GM18517 (cell line): ENCODE data around the gene CD164.
"Not testable (repeated sequence)": the region's sequence is repeated elsewhere in the genome, so short reads cannot be mapped to it uniquely, and the experiment has no call there.

Experiments
- ATAC-seq: cut with Tn5 transposase; IDR thresholded peaks from one replicate; pipeline ENCODE4 v1.9.1; 2021; ENCODE audit warnings: mild to moderate bottlenecking, moderate library complexity; ENCODE audit not compliant: unreplicated experiment

CD164 gene

DNA sequence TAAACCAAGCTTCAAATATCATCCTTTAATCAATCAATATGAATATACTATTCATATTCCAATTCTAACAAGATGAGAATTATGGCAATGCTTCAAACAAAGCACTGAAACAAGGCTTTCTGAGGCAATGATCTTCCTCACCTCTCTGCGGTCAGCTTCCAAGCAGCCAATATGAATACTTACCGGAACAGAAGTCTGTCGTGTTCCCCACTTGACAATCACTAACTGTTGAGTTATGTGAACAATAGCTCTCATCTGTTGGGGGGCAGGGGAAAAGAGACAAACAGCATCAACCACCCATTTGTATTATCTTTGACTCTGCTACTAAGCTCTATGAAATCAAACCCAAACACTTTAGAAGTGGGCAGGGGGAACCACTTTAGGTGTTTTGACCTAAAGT, 4.5 kb downstream of the CD164 start:
- ATAC-seq: no peak

- ATAC-seq: no peak
Measured at GRCh38 chr6:109374326-109374892, 7.9 kb downstream of the CD164 start.

DNA sequence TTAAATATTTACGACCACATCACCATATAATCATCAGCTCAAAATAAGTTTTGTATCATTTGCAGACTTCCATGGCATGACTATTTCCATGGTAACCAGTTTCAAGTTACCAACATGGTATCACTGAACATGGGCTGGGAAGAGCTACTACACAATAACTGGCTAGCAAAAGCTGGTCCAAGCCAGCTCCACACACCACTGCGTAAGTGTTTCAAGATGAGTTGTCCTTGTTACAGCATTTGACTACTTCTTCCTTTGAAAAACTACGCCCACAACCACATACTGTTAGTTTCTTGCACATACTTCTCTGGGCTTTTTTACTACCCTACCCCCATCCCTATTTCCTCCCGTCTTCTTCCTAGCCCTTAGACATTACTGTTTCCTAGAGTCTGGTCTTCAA, 8.5 kb downstream of the CD164 start:
- ATAC-seq: peak; percentile 93

- no peak for ATAC-seq
Measured at GRCh38 chr6:109373331-109373730, 8.9 kb downstream of the CD164 start.

- ATAC-seq: no peak
Measured at GRCh38 chr6:109372130-109372529, 10.1 kb downstream of the CD164 start.

DNA sequence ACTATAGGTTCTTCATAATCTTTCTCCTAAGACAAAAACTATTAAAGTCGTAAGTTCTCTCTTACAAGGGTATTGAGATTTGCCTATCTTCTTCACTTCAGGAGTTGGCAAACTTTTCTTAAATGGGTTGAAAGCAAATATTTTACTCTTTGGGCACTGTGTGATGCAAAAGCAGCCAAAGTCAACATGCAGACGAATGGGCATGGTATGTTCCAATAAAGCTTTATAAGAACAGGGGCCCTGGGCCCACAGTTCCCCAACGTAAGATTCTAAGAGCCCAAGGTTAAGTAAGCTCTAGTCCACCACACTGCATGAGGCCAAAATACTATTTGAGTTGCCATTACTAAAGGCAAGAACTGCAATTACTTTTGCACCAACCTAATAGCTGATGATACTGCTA, 11.5 kb downstream of the CD164 start:
- no peak for ATAC-seq

GRCh38 chr6:109370336-109370735, 11.9 kb downstream of the CD164 start:
- ATAC-seq: no peak

GRCh38 chr6:109369728-109370127, 12.5 kb downstream of the CD164 start:
- no peak for ATAC-seq

DNA sequence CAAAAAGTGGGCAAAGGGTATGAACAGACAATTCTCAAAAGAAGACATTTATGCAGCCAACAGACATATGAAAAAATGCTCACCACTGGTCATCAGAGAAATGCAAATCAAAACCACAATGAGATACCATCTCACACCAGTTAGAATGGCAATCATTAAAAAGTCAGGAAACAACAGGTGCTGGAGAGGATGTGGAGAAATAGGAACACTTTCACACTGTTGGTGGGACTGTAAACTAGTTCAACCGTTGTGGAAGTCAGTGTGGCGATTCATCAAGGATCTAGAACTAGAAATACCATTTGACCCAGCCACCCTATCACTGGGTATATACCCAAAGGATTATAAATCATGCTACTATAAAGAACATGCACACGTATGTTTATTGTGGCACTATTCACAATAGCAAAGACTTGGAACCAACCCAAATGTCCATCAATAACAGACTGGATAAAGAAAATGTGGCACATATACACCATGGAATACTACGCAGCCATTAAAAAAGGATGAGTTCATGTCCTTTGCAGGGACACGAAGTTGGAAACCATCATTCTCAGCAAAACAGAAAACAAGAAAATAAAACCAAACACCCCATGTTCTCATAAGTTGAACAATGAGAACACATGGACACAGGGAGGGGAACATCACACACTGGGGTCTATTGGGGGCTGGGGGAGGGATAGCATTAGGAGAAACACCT, 17.7 kb downstream of the CD164 start:
- not testable (repeated sequence) for ATAC-seq

- ATAC-seq: no peak
Measured at GRCh38 chr6:109363753-109364152, 18.5 kb downstream of the CD164 start.

GRCh38 chr6:109362102-109362884, 20.0 kb downstream of the CD164 start:
- no peak for ATAC-seq

GRCh38 chr6:109360791-109361190, 21.5 kb downstream of the CD164 start:
- ATAC-seq: no peak

DNA sequence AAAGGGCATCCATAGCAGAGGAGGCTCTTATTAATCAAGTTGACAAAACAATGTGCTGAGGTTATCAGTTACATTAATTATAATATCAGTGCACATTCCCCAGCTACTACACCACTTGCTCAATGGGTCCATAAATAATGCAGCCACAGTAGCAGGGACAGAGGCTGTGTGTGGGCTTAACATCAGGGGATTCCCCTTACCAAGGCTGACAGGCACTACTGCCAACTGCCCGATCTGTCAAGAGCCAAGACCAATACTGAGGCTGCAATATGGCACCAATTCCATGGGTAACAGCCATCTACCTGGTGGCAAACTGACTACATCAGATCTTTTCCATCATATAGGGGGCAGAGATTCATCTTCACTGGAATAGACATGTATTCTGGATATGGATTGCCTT, 22.0 kb downstream of the CD164 start:
- no peak for ATAC-seq

DNA sequence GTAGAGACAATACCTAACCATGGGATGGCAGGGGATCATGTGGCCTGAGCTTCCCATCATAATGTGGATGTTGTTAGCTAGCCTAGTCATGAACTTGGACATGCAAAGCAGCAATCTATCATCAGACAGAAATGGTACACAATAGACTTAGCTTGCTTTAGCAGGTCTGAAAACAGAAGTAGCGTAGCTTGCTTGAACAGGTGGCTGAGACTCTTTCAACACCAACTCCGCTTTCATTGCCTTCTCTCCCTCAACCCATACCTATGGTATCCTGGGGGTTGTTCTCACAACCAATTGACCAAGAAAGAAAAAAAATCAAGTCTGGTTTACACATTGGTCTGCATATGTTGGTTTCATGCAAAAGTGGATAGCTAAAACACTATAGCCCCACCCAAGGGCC, 23.0 kb downstream of the CD164 start:
- ATAC-seq: no peak

GRCh38 chr6:109358204-109358603, 24.1 kb downstream of the CD164 start:
- no peak for ATAC-seq

- ATAC-seq: no peak
Measured at GRCh38 chr6:109356237-109356636, 26.0 kb downstream of the CD164 start.

- ATAC-seq: no peak
Measured at GRCh38 chr6:109351231-109352130, 30.8 kb downstream of the CD164 start.

DNA sequence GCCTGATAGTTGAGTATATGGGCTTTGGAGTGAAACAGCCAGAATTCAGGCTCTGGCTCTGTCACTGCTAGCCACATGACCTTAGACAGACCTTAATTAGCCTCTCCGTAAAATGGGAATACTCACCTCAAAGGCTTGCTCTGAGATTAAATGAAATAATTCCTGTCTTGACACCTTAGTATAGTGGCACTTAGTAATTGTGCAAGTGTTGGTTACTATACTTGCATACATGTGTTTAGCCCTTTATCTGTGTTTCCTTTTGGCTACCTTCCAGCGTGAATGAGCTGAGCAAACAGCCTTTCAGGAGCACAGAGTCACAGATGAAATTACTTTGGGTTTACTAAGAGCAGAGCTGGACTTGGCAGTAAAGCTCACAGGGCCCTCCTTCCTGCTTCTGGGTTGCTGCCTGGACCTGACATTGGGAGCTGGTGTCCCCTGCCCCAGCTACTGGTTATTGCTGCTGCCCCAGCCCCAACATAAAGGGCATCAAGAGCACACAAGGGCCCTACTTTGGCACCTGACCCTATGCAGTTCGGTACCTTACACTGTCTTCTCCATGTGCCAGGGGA, 32.8 kb downstream of the CD164 start:
- no peak for ATAC-seq

DNA sequence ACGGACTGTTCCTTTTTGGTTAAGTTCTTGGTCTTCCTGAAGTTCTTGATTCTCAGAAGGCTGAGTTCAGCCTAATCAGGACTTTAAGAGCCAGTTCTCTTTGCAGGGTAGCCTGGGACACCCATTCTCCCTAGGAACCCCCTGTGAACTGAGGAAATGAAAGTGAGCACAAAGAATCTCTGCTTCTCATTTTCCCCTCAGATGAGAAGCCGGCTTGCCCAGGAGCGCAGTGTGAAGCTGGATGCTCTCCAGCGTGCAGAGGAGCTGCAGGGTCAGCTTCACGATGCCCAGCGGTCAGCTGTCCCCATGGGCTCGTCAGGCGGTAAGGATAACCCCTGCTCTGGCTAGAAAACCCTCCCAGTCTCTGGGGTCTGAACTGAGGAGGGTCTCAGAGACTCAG, 34.0 kb downstream of the CD164 start:
- ATAC-seq: no peak

DNA sequence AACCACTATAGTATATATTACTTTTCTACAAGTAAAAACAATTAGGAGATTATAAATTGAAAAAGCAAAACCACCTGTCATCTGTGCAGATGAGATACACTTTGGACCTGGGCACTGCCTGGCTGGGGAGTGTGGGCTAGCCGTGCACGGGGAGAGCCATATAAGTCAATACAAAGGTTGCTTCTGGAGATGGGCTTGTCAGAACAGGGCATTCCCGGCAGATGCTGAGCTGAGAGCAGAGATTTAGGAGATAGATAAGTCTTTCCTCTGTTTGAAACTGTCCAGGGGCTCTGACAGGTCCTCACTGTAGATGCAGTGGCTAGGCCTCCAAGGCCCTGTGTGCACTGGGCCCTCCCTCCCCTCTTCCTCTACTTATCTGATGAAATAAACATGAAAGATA, 34.5 kb downstream of the CD164 start:
- ATAC-seq: no peak

- ATAC-seq: no peak
Measured at GRCh38 chr6:109345986-109346385, 36.3 kb downstream of the CD164 start.
